SK-N-SH treated with all-trans-retinoic acid at 6 μM for 48 hours (cell line): ENCODE results near the gene DYNC1I1.

ENCODE experiments used
- ATAC-seq: fragments of 200-7000 bp; cut with Tn5 transposase; 3 replicates; pipeline ENCODE4 v1.9.1; 2020; ENCODE audit warnings: mild to moderate bottlenecking, moderate library complexity
- ARNTL ChIP-seq: fragments of 450-650 bp; formaldehyde crosslinking; IDR thresholded peaks from 2 replicates; pipeline ENCODE4 v1.5.0; 2020; ENCODE audit warnings: low read depth, mild to moderate bottlenecking, moderate library complexity, borderline replicate concordance
- CREB5 ChIP-seq: fragments of 250-450 bp; sonication (Bioruptor Pico); IDR thresholded peaks from 2 replicates; pipeline ENCODE4 v1.5.1; 2020; ENCODE audit warnings: low read depth, mild to moderate bottlenecking, moderate library complexity
- ESRRG ChIP-seq: fragments of 250-450 bp; sonication (Bioruptor Pico); IDR thresholded peaks from 2 replicates; pipeline ENCODE4 v1.6.1; 2021; ENCODE audit warnings: mild to moderate bottlenecking
- PATZ1 ChIP-seq: fragments of 250-450 bp; sonication (Bioruptor Pico); IDR thresholded peaks from 2 replicates; pipeline ENCODE4 v1.8.0; 2020; ENCODE audit warnings: mild to moderate bottlenecking, moderate library complexity, borderline replicate concordance
- PPARA ChIP-seq: fragments of 250-450 bp; sonication (Bioruptor Pico); IDR thresholded peaks from 2 replicates; pipeline ENCODE4 v1.5.0; 2020; ENCODE audit warnings: mild to moderate bottlenecking, borderline replicate concordance
- RARB ChIP-seq: fragments of 250-450 bp; sonication (Bioruptor Pico); IDR thresholded peaks from 2 replicates; pipeline ENCODE4 v1.8.0; 2021; ENCODE audit warnings: mild to moderate bottlenecking, moderate library complexity
- TOX ChIP-seq: fragments of 250-450 bp; sonication (Bioruptor Pico); IDR thresholded peaks from 2 replicates; pipeline ENCODE4 v1.8.0; 2021; ENCODE audit warnings: mild to moderate bottlenecking, moderate library complexity, borderline replicate concordance
- ZC3H10 ChIP-seq: fragments of 250-450 bp; sonication (Bioruptor Pico); IDR thresholded peaks from 2 replicates; pipeline ENCODE4 v1.5.1; 2021; ENCODE audit warnings: mild to moderate bottlenecking, moderate library complexity
- ZFP3 ChIP-seq: fragments of 250-450 bp; sonication (Bioruptor Pico); IDR thresholded peaks from 2 replicates; pipeline ENCODE4 v1.5.0; 2020; ENCODE audit warnings: mild to moderate bottlenecking, moderate library complexity
- ZNF565 ChIP-seq: fragments of 450-650 bp; formaldehyde crosslinking; conservative IDR thresholded peaks from 2 replicates; pipeline ENCODE4 v1.5.0; 2020; ENCODE audit warnings: low read depth, mild to moderate bottlenecking, moderate library complexity
- ZNF70 ChIP-seq: fragments of 450-650 bp; formaldehyde crosslinking; IDR thresholded peaks from 2 replicates; pipeline ENCODE4 v1.5.0; 2020; ENCODE audit warnings: mild to moderate bottlenecking, moderate library complexity
- TF ChIP-seq, protein P1 (sequence below): fragments of 250-450 bp; sonication (Bioruptor Pico); IDR thresholded peaks from 2 replicates; pipeline ENCODE4 v1.8.0; 2021; ENCODE audit warnings: low read depth, mild to moderate bottlenecking, moderate library complexity, borderline replicate concordance

Gene DYNC1I1

DNA sequence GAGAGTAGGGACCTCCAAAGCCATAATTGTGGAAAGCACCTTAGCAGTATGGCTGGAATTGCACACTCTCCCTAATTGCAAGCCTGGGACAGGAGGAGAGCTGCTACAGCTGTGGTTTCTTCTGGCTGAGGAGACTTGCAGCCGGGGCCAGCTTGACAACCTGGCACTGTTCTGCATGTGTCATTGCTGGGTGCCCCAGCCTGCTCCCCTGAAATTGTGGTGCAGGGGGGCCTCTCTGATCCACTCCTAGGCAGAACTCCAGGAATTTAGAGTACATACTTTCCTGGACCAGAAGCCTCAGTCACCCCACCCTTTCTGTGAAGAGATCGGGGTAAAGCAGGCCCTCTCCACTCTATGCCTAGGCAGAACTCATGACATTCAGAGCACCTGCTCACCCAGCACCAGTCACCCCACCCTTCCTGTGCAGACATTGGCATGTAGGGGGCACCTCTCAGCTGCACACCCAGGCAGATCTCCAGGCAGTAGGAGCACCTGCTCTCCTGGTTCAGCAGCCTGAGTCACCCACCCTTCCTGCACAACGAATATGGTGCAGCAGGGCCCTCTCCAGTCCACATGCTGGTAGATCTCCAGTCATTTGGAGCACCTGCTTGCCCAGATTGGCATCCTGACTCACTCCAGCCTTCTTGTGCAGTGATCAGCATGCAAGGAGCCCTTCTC is 34.4 kb upstream of the DYNC1I1 start (continued):
- TF ChIP-seq PATZ1 (CRISPR knock-in tag), result no peak
- TF ChIP-seq, all 23 proteins: peak for 0

DNA sequence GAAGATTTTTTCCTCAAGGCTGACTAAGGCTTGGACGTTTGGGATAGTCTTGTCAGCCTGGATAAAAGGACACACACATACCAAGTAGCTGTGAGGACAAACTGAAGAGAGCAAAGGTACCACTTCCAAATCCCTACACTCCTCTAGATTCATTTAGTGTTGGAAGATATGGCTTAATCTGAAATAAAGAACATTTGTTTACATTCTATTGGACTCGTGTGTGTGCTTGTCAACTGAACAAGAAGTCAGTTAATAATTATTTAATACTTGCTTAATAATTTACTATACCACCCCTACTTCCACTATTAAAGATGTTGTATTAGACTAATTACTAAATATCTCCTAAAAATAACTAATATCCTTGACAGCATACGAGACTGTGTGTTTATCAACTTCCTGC is 23.3 kb upstream of the DYNC1I1 start:
- no peak for ATAC-seq
- TF ChIP-seq CREB5 (CRISPR knock-in tag), result no peak
- TF ChIP-seq, all 23 proteins: peak for 0

GRCh38 chr7:95749515-95749914 is 22.8 kb upstream of the DYNC1I1 start:
- no peak for TF ChIP-seq PATZ1 (CRISPR knock-in tag)
- no peak for TF ChIP-seq CREB5 (CRISPR knock-in tag)
- TF ChIP-seq, all 23 proteins: peak for 0
- ATAC-seq, result no peak

DNA sequence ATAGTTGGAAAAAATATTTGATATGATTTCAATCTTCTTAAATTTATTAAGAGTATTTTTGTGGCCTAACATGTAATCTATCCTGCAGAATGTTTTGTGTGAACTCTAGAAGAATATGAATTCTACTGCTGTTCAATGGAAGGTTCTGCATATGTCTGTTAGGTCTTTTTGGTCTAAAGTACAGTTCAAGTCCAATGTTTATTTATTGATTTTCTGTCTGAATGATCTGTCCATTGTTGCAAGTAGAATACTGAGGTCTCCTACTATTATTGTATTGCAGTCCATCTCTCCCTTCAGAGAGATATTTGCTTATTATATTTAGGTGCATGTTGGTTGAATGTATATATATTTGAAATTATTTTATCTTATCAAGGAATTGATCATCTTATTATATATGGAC is 18.9 kb upstream of the DYNC1I1 start:
- no peak for ATAC-seq
- TF ChIP-seq, protein P1, sequence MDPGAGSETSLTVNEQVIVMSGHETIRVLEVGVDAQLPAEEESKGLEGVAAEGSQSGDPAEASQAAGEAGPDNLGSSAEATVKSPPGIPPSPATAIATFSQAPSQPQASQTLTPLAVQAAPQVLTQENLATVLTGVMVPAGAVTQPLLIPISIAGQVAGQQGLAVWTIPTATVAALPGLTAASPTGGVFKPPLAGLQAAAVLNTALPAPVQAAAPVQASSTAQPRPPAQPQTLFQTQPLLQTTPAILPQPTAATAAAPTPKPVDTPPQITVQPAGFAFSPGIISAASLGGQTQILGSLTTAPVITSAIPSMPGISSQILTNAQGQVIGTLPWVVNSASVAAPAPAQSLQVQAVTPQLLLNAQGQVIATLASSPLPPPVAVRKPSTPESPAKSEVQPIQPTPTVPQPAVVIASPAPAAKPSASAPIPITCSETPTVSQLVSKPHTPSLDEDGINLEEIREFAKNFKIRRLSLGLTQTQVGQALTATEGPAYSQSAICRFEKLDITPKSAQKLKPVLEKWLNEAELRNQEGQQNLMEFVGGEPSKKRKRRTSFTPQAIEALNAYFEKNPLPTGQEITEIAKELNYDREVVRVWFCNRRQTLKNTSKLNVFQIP (CRISPR knock-in tag), result no peak
- no peak for TF ChIP-seq PPARA (CRISPR knock-in tag)
- TF ChIP-seq ZFP3 (CRISPR knock-in tag), result no peak
- TF ChIP-seq ZC3H10 (CRISPR knock-in tag), result no peak

GRCh38 chr7:95755277-95755934 is 16.9 kb upstream of the DYNC1I1 start:
- no peak for ATAC-seq
- TF ChIP-seq ZNF70 (no peak), TOX (CRISPR knock-in tag) (no peak), ESRRG (CRISPR knock-in tag) (no peak), PPARA (CRISPR knock-in tag) (no peak), ZC3H10 (CRISPR knock-in tag) (no peak), CREB5 (CRISPR knock-in tag) (no peak), ARNTL (CRISPR knock-in tag) (no peak), PATZ1 (CRISPR knock-in tag) (no peak), RARB (CRISPR knock-in tag) (no peak), ZNF565 (CRISPR knock-in tag) (no peak)
